Spleen (tissue), 11 donors: ENCODE data around the gene RBMS3. TPM values are rescaled to one million over a fixed set of nuclear protein-coding genes. Genes with fewer than 3 reads are reported as not detected.
"Not testable (repeated sequence)": the region's sequence is repeated elsewhere in the genome, so short reads cannot be mapped to it uniquely, and the experiment has no call there.

Experiments used
- DNase-seq: peaks from one replicate; pipeline ENCODE4 v3.0.0-alpha.2; 2020
- H3K27ac ChIP-seq, 8 donors: fragments of 200-600 bp; sonication (generic) in 7 of 8; 1 replicate in 4 of 8; 2 replicates in 4 of 8; pipeline versions ENCODE4 v1.5.0 to v1.8.0; 2016 to 2021; ENCODE audit warnings: inconsistent platforms in 4 of 8, mild to moderate bottlenecking in 4 of 8, moderate library complexity in 1 of 8
- H3K27me3 ChIP-seq, 7 donors: fragments of 200-600 bp; sonication (generic) in 6 of 7; replicated peaks in 1 of 7; 1 replicate in 4 of 7; 2 replicates in 3 of 7; pipeline versions ENCODE4 v1.5.0 to v1.8.0; 2016 to 2021; ENCODE audit warnings: inconsistent platforms in 3 of 7, mild to moderate bottlenecking in 1 of 7
- H3K36me3 ChIP-seq, 6 donors: fragments of 200-600 bp; sonication (generic) in 5 of 6; 1 replicate in 4 of 6; 2 replicates in 2 of 6; pipeline versions ENCODE4 v1.5.0 to v1.8.0; 2016 to 2021; ENCODE audit warnings: inconsistent platforms in 2 of 6
- H3K4me1 ChIP-seq, 6 donors: fragments of 200-600 bp; sonication (generic) in 5 of 6; 1 replicate in 3 of 6; 2 replicates in 3 of 6; pipeline versions ENCODE4 v1.5.0 to v1.8.0; 2016 to 2021; ENCODE audit warnings: inconsistent platforms in 3 of 6
- H3K4me3 ChIP-seq, 8 donors: fragments of 200-600 bp; sonication (generic) in 7 of 8; 1 replicate in 4 of 8; 2 replicates in 4 of 8; pipeline versions ENCODE4 v1.5.0 to v1.8.0; 2016 to 2021; ENCODE audit warnings: inconsistent platforms in 4 of 8, mild to moderate bottlenecking in 4 of 8, moderate library complexity in 2 of 8
- H3K9me3 ChIP-seq, 8 donors: fragments of 200-600 bp; sonication (generic) in 7 of 8; 1 replicate in 4 of 8; 2 replicates in 4 of 8; pipeline versions ENCODE4 v1.5.0 to v1.8.0; 2016 to 2021; ENCODE audit warnings: inconsistent platforms in 4 of 8
- CTCF ChIP-seq, 11 experiments: fragments of 200-600 bp in 7 of 11; fragments of 450-650 bp in 4 of 11; sonication (generic) in 4 of 11; IDR thresholded peaks in 8 of 11; conservative IDR thresholded peaks in 3 of 11; 1 replicate in 7 of 11; 2 replicates in 4 of 11; pipeline versions ENCODE4 v1.4.0 to v1.8.0; 2016 to 2021; ENCODE audit warnings: antibody characterized with exemption in 11 of 11, inconsistent platforms in 4 of 11, mild to moderate bottlenecking in 1 of 11
- POLR2A ChIP-seq, 3 donors: fragments of 450-650 bp; IDR thresholded peaks; one replicate each; pipeline ENCODE4 v1.5.1; 2017; ENCODE audit warnings: antibody characterized with exemption in 3 of 3, mild to moderate bottlenecking in 1 of 3
- POLR2AphosphoS5 ChIP-seq, 3 donors: sonication (generic); formaldehyde crosslinking; IDR thresholded peaks; one replicate each; pipeline ENCODE4 v1.5.1; 2017; ENCODE audit warnings: antibody characterized with exemption in 3 of 3
- WGBS, 5 donors: extraction: QIAGEN DNeasy Blood & Tissue Kit in 3 of 5; methylation state at CpG; one replicate each; pipeline versions ENCODE4 v1.1.5 to v1.1.7; 2013 to 2018; 5-methylcytosine and 5-hydroxymethylcytosine counted together
- intact Hi-C: fragments of 100-400 bp; cut with DNase I; formaldehyde crosslinking; loops from one replicate; pipeline ENCODE4 v1.15.0; 2023; ENCODE audit warnings: low total_unique reads
- polyA plus RNA-seq, 3 donors: library from polyadenylated mRNA; stranded (reverse); fragments of 200-250 nt; gene quantifications; one replicate each; pipeline ENCODE4 v1.2.1, GENCODE V29; 2013
- total RNA-seq, 7 donors: library from RNA; depleted of rRNA in 3 of 7; stranded (reverse); fragments of >200 nt in 3 of 7; fragmentation: NEBNext Ultra II Directional in 4 of 7; extraction: Animal tissue kit (Norgen Biotek cat#: 25700) in 4 of 7; gene quantifications; one replicate each; pipeline versions ENCODE4 v1.1.0 to v1.2.1, GENCODE V29; 2016 to 2021
- donor health status: healthy with polysubstance abuse.
- donor health status: DM: no; HTN: no; CAD: no; lungs with moderate emphysema.
- donor health status: DM: no; HTN: no; CAD: no.
- donor health status: Bipolar disorder and iron deficiency.
- donor health status: healthy.
- donor health status: DM: no; HTN: no; CAD: no.
- donor health status: DM: yes; HTN: yes; CAD: no.

Gene RBMS3
- total and polyA plus RNA-seq, 10 donors: 2.6 to 81.9 (median 52.5) TPM

DNA sequence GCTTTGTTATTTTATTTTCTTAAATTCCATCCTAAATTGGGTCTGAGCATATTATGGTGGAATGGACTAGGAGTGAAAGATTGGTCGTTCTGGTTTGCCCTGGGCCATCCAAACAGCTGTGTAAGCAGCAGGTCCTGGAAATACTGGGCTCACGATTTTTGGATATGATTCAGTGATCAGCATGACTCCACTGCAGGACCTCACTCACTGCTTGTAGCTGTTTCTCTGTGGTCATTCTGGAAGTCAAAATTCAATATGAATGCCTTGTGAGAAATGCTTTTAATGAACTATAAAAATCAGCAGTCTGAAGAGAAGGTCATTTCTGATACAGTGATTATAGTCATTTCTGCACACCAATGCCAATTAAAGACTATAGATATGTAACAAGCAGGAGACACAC is 185.0 kb downstream of the RBMS3 start:
- no peak for DNase-seq
- TF ChIP-seq POLR2A (IDR thresholded peaks at IDR 0.05) (no peak), POLR2AphosphoS5 (IDR thresholded peaks at IDR 0.05) (no peak), CTCF (IDR thresholded peaks at IDR 0.05 in 8 of 11, conservative IDR thresholded peaks at IDR 0.05 in 3 of 11) (no peak)
- no peak overlapping the region for H3K4me3 ChIP-seq

DNA sequence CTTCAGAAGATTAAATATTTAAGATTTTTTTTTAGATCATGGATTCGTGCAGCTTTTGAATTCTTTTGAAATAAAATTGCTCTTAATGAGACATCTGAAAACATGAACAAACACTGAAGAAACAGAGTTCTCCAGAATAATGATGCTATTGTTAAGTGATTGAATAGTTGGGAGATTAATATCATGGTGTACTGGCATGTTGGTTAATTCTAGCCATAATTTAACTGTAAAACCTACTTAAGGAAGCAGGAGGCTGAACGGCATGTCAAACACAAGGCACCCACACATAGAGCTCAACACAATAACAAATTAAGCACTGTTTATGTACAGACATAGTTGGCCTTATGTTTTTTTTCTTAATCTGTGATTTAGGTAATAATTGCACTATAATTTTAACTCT is 185.6 kb downstream of the RBMS3 start:
- intact Hi-C loops: no loop called here
- no peaks in the 10 kb centered on the region for H3K36me3 ChIP-seq
- no peak overlapping the region for H3K4me3 ChIP-seq
- no peaks in the 10 kb centered on the region for H3K9me3 ChIP-seq
- no peaks in the 10 kb centered on the region for H3K4me1 ChIP-seq
- H3K27ac ChIP-seq: no peak overlapping the region
- 68 to 91% (median 83%) methylated on average over 2 of the region's 2 CpGs for WGBS, 5 donors
- no peak for DNase-seq
- no peak for TF ChIP-seq POLR2A (IDR thresholded peaks at IDR 0.05)
- TF ChIP-seq CTCF (IDR thresholded peaks at IDR 0.05 in 8 of 11, conservative IDR thresholded peaks at IDR 0.05 in 3 of 11): no peak
- TF ChIP-seq POLR2AphosphoS5 (IDR thresholded peaks at IDR 0.05): no peak
- H3K27me3 ChIP-seq: no peaks in the 10 kb centered on the region

More for the DNA sequence above, 185.0 kb downstream of the RBMS3 start:
- H3K9me3 ChIP-seq: no peaks in the 10 kb centered on the region
- H3K36me3 ChIP-seq: no peaks in the 10 kb centered on the region
- no peaks in the 10 kb centered on the region for H3K4me1 ChIP-seq
- intact Hi-C loops: no loop called here
- H3K27ac ChIP-seq: no peak overlapping the region
- H3K27me3 ChIP-seq: no peaks in the 10 kb centered on the region
- WGBS, 5 donors: 38 to 78% (median 66%) methylated on average over 2 of the region's 2 CpGs

GRCh38 chr3:29468187-29468586 is 187.3 kb downstream of the RBMS3 start:
- Histone ChIP-seq H3K4me3 (no peak overlapping the region), H3K36me3 (no peaks in the 10 kb centered on the region), H3K27ac (no peak overlapping the region), H3K4me1 (no peaks in the 10 kb centered on the region), H3K9me3 (peaks cover 0 to under 1% (median 0%) of the 10 kb centered on the region in 8 donors), H3K27me3 (no peaks in the 10 kb centered on the region)
- no peak for TF ChIP-seq CTCF (IDR thresholded peaks at IDR 0.05 in 8 of 11, conservative IDR thresholded peaks at IDR 0.05 in 3 of 11)
- no peak for TF ChIP-seq POLR2A (IDR thresholded peaks at IDR 0.05)
- TF ChIP-seq POLR2AphosphoS5 (IDR thresholded peaks at IDR 0.05): no peak
- no peak for DNase-seq
- WGBS, 5 donors: 91 to 98% (median 94%) methylated on average over 4 of the region's 4 CpGs
- intact Hi-C loops: no loop called here

GRCh38 chr3:29473481-29474170 is 192.8 kb downstream of the RBMS3 start:
- not testable (repeated sequence) for DNase-seq
- WGBS, 5 donors: 84 to 92% (median 91%) methylated on average over 16 to 41 of the region's 41 CpGs

More at GRCh38 chr3:29473481-29474170, 192.8 kb downstream of the RBMS3 start:
- H3K36me3 ChIP-seq, H3K27me3 ChIP-seq, H3K4me1 ChIP-seq, H3K4me3 ChIP-seq, intact Hi-C loops, H3K9me3 ChIP-seq, H3K27ac ChIP-seq: not testable (repeated sequence)
